ENCODE results near the gene ALOX15B.

The ALOX15B gene

DNA sequence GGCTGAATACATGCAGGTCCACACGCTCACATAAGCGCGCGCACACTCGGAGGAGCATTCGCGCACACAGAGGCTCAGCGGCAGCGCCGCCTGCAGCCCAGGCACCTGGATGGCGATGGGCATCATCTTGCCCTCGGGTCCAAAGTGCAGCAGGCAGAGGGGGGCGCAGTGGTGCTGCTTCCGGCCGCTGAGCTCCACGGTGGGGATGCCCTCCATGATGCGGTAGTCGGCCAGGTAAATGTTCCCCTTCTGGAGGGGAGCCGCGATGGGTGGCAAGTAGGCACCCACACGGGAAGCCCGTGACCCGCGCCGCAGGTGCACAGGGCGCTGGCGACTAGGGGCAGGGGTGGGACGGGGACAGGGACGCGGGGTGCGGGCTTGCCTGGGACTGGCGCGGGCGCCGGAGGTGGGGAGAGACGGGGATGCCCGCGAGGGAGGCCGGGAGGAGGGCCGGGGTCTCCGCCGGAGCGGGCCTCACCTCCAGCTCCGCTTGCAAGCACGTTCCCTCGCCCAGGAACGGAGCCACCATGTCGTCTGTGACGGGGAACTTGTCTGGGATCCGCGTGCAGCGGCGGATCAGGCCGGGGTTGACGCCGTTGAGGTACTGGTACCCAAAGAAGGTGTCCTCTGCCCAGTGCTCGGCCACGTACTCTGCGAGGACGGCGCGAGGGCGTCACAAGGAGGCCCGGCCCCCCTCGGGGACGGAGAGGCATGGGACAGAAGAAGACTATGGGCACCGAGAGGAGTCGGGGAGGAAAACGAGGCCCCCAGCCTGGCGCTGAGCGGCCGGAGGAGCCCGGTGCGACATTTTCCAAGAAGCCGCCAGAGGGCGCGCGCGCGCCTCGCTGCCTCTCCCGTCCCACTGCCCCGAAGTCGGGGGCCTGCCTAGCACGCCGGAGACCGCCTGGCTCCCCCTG is 40.7 kb downstream of the ALOX15B start:
- H3K36me3 ChIP-seq (ENCODE audit: low read depth), result no peaks in the 10 kb centered on the region
- H3K4me3 ChIP-seq (ENCODE audit: severe bottlenecking), result peak overlapping the region; percentile 35
- DNase-seq (ENCODE audit: low spot score), result no peak
- no peaks in the 10 kb centered on the region for H3K9me3 ChIP-seq (ENCODE audit: severe bottlenecking)
- no peak overlapping the region for H3K27ac ChIP-seq (ENCODE audit: poor library complexity, severe bottlenecking)
- ATAC-seq (ENCODE audit: low read depth), result peak; percentile 76
- TF ChIP-seq, protein P1, sequence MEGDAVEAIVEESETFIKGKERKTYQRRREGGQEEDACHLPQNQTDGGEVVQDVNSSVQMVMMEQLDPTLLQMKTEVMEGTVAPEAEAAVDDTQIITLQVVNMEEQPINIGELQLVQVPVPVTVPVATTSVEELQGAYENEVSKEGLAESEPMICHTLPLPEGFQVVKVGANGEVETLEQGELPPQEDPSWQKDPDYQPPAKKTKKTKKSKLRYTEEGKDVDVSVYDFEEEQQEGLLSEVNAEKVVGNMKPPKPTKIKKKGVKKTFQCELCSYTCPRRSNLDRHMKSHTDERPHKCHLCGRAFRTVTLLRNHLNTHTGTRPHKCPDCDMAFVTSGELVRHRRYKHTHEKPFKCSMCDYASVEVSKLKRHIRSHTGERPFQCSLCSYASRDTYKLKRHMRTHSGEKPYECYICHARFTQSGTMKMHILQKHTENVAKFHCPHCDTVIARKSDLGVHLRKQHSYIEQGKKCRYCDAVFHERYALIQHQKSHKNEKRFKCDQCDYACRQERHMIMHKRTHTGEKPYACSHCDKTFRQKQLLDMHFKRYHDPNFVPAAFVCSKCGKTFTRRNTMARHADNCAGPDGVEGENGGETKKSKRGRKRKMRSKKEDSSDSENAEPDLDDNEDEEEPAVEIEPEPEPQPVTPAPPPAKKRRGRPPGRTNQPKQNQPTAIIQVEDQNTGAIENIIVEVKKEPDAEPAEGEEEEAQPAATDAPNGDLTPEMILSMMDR (IDR thresholded peaks at IDR 0.05; ENCODE audit: poor library complexity, severe bottlenecking), result peak; percentile 88
- H3K4me1 ChIP-seq (ENCODE audit: insufficient read depth, poor library complexity, severe bottlenecking), result no peaks in the 10 kb centered on the region
- H3K27me3 ChIP-seq (ENCODE audit: insufficient read depth, poor library complexity, severe bottlenecking), result no peaks in the 10 kb centered on the region

DNA sequence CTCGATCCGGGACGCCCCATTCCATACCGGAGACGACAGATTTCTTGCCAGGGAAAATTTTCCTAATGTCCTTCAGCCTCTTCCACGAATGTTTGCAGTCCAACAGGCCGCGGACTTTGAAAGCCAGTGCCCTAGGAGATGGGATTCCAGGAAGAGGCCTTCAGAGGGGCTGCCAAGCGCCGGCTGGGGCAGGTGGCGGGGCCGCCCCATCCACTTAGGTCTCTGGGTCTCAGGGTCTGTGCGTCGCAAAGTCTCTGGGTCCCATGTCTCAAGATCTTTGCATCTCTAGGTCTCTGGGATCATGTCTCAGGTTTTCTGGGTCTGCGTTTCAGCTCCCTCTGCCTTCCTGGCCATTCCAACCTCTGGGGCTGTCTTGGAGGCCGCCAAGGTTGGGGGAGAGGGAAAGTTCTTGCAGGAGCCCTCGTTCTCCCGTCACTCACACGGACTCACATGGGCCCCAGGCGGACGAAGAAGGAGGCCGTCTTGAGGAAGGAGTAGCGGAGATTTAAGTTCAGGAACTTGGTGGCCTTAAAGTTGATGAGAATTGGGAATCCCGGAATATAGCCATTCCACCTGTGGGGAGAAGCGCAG is 41.4 kb downstream of the ALOX15B start:
- peak overlapping the region; percentile 35 for H3K4me3 ChIP-seq (ENCODE audit: severe bottlenecking)
- no peak overlapping the region for H3K27ac ChIP-seq (ENCODE audit: poor library complexity, severe bottlenecking)
- TF ChIP-seq, protein P1 (IDR thresholded peaks at IDR 0.05; ENCODE audit: poor library complexity, severe bottlenecking), result peak; percentile 61

DNA sequence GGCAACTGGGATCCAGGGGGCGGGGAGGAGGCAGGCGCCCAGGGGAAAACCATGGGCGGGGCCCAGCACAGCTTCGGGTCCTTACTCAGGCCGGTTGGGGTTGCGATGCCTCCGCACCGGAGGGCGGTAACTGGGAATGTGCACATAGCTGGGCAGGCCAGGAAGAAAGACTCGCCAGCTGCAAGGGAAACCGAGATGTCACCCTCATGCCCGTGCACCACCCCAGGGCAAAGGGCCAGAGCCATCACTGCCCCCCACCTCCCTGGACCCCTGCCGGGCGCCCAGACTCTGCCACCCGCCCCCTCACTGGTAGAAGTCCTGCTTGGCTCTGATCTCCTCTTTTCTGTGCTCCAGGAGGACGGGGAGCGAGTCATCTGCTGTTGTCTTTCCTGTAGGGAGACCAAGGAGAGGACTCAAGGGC is 42.0 kb downstream of the ALOX15B start:
- no peak for ATAC-seq (ENCODE audit: low read depth)
- TF ChIP-seq, protein P1 (IDR thresholded peaks at IDR 0.05; ENCODE audit: poor library complexity, severe bottlenecking), result no peak
- H3K27ac ChIP-seq (ENCODE audit: poor library complexity, severe bottlenecking), result no peak overlapping the region
- no peaks in the 10 kb centered on the region for H3K4me1 ChIP-seq (ENCODE audit: insufficient read depth, poor library complexity, severe bottlenecking)
- H3K4me3 ChIP-seq (ENCODE audit: severe bottlenecking), result no peak overlapping the region
- H3K9me3 ChIP-seq (ENCODE audit: severe bottlenecking), result no peaks in the 10 kb centered on the region
- DNase-seq (ENCODE audit: low spot score), result no peak
- H3K27me3 ChIP-seq (ENCODE audit: insufficient read depth, poor library complexity, severe bottlenecking), result no peaks in the 10 kb centered on the region
- H3K36me3 ChIP-seq (ENCODE audit: low read depth), result no peaks in the 10 kb centered on the region

More for the DNA sequence above, 41.4 kb downstream of the ALOX15B start:
- no peaks in the 10 kb centered on the region for H3K4me1 ChIP-seq (ENCODE audit: insufficient read depth, poor library complexity, severe bottlenecking)
- ATAC-seq (ENCODE audit: low read depth), result no peak
- no peaks in the 10 kb centered on the region for H3K27me3 ChIP-seq (ENCODE audit: insufficient read depth, poor library complexity, severe bottlenecking)
- H3K36me3 ChIP-seq (ENCODE audit: low read depth), result no peaks in the 10 kb centered on the region
- DNase-seq (ENCODE audit: low spot score), result no peak
- H3K9me3 ChIP-seq (ENCODE audit: severe bottlenecking), result no peaks in the 10 kb centered on the region

DNA sequence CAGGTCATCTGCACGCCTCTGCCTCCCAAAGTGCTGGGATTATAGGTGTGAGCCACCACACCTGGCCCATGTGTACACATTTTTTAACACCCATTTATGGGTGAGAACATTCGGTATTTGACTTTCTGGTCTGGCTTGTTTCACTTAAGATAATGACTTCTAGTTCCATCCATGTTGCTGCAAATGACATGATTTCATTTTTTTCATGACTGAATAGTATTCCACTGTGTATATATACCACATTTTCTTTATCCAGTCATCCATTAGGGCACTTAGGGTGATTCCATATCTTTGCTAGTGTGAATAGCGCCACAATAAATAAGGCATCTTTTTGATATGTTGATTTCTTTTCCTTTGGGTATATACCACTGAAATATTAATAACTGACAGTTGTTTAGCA is 43.0 kb downstream of the ALOX15B start:
- DNase-seq (ENCODE audit: low spot score), result no peak

More for the DNA sequence above, 43.0 kb downstream of the ALOX15B start:
- no peaks in the 10 kb centered on the region for H3K9me3 ChIP-seq (ENCODE audit: severe bottlenecking)
- no peaks in the 10 kb centered on the region for H3K4me1 ChIP-seq (ENCODE audit: insufficient read depth, poor library complexity, severe bottlenecking)
- H3K36me3 ChIP-seq (ENCODE audit: low read depth), result no peaks in the 10 kb centered on the region
- no peak overlapping the region for H3K4me3 ChIP-seq (ENCODE audit: severe bottlenecking)
- H3K27me3 ChIP-seq (ENCODE audit: insufficient read depth, poor library complexity, severe bottlenecking), result no peaks in the 10 kb centered on the region
- no peak for ATAC-seq (ENCODE audit: low read depth)
- TF ChIP-seq, protein P1 (IDR thresholded peaks at IDR 0.05; ENCODE audit: poor library complexity, severe bottlenecking), result no peak
- no peak overlapping the region for H3K27ac ChIP-seq (ENCODE audit: poor library complexity, severe bottlenecking)

Measured in RWPE2 (cell line).